ENCODE data around the gene ANKMY2.
"Not testable (repeated sequence)": the region's sequence is repeated elsewhere in the genome, so short reads cannot be mapped to it uniquely, and the experiment has no call there.

Gene ANKMY2

GRCh38 chr7:16684935-16685334, 39.4 kb upstream of the ANKMY2 start:
- Histone ChIP-seq H3K9me2 (replicated peaks; ENCODE audit: control insufficient read depth, low read length) (no peaks in the 10 kb centered on the region), H4K20me1 (ENCODE audit: control insufficient read depth, insufficient read depth, low read depth, low read length) (no peaks in the 10 kb centered on the region), H3F3A (ENCODE audit: control insufficient read depth, insufficient read depth) (no peaks in the 10 kb centered on the region), H3K27ac (ENCODE audit: low read depth, low read length) (peak overlapping the region; percentile 7; the same call in 1 of the 2 replicates), H3K9me3 (ENCODE audit: control insufficient read depth, insufficient read depth, low read length) (no peaks in the 10 kb centered on the region), H3K4me3 (ENCODE audit: low read length) (no peak overlapping the region), H3K27me3 (ENCODE audit: control insufficient read depth, low read length) (no peaks in the 10 kb centered on the region), H3K4me1 (ENCODE audit: control insufficient read depth, low read length) (peaks cover 24% of the 10 kb centered on the region), H3K4me2 (ENCODE audit: low read length) (peak overlapping the region; percentile 25), H3K79me2 (ENCODE audit: control insufficient read depth, low read length) (no peaks in the 10 kb centered on the region), H3K36me3 (ENCODE audit: control insufficient read depth, low read length) (peaks cover 91% of the 10 kb centered on the region)
- TF ChIP-seq CTCF (IDR thresholded peaks at IDR 0.05; ENCODE audit: low read depth, low read length, poor library complexity, severe bottlenecking), result no peak
- TF ChIP-seq EZH2phosphoT487 (IDR thresholded peaks at IDR 0.05; ENCODE audit: borderline replicate concordance, low read length), result no peak

GRCh38 chr7:16678645-16679566, 33.4 kb upstream of the ANKMY2 start:
- not testable (repeated sequence) for H3K27me3 ChIP-seq (ENCODE audit: control insufficient read depth, low read length); H3K27ac ChIP-seq (ENCODE audit: low read depth, low read length); H4K20me1 ChIP-seq (ENCODE audit: control insufficient read depth, insufficient read depth, low read depth, low read length); H3K9me3 ChIP-seq (ENCODE audit: control insufficient read depth, insufficient read depth, low read length); H3K79me2 ChIP-seq (ENCODE audit: control insufficient read depth, low read length); H3K4me1 ChIP-seq (ENCODE audit: control insufficient read depth, low read length); H3K4me2 ChIP-seq (ENCODE audit: low read length); H3K4me3 ChIP-seq (ENCODE audit: low read length); H3F3A ChIP-seq (ENCODE audit: control insufficient read depth, insufficient read depth); H3K9me2 ChIP-seq (replicated peaks; ENCODE audit: control insufficient read depth, low read length)
- peaks cover 86% of the 10 kb centered on the region for H3K36me3 ChIP-seq (ENCODE audit: control insufficient read depth, low read length)

- Histone ChIP-seq H3K27me3 (ENCODE audit: control insufficient read depth, low read length) (no peaks in the 10 kb centered on the region), H3K79me2 (ENCODE audit: control insufficient read depth, low read length) (peaks cover 10% of the 10 kb centered on the region), H3K4me3 (ENCODE audit: low read length) (no peak overlapping the region), H3F3A (ENCODE audit: control insufficient read depth, insufficient read depth) (no peaks in the 10 kb centered on the region), H3K27ac (ENCODE audit: low read depth, low read length) (no peak overlapping the region), H3K36me3 (ENCODE audit: control insufficient read depth, low read length) (peaks cover 78% of the 10 kb centered on the region), H3K9me2 (replicated peaks; ENCODE audit: control insufficient read depth, low read length) (no peaks in the 10 kb centered on the region), H3K4me1 (ENCODE audit: control insufficient read depth, low read length) (no peaks in the 10 kb centered on the region), H3K4me2 (ENCODE audit: low read length) (no peak overlapping the region), H4K20me1 (ENCODE audit: control insufficient read depth, insufficient read depth, low read depth, low read length) (no peaks in the 10 kb centered on the region), H3K9me3 (ENCODE audit: control insufficient read depth, insufficient read depth, low read length) (no peaks in the 10 kb centered on the region)
- no peak for TF ChIP-seq CTCF (IDR thresholded peaks at IDR 0.05; ENCODE audit: low read depth, low read length, poor library complexity, severe bottlenecking)
- no peak for TF ChIP-seq EZH2phosphoT487 (IDR thresholded peaks at IDR 0.05; ENCODE audit: borderline replicate concordance, low read length)
Observed at GRCh38 chr7:16677978-16678494, 32.5 kb upstream of the ANKMY2 start.

- H3K79me2 ChIP-seq (ENCODE audit: control insufficient read depth, low read length), result peaks cover 36% of the 10 kb centered on the region
- TF ChIP-seq EZH2phosphoT487 (IDR thresholded peaks at IDR 0.05; ENCODE audit: borderline replicate concordance, low read length), result no peak
- no peak for TF ChIP-seq CTCF (IDR thresholded peaks at IDR 0.05; ENCODE audit: low read depth, low read length, poor library complexity, severe bottlenecking)
- H3K9me3 ChIP-seq (ENCODE audit: control insufficient read depth, insufficient read depth, low read length), result no peaks in the 10 kb centered on the region
- H3K36me3 ChIP-seq (ENCODE audit: control insufficient read depth, low read length), result peaks cover 77% of the 10 kb centered on the region
- no peak overlapping the region for H3K27ac ChIP-seq (ENCODE audit: low read depth, low read length)
- H3F3A ChIP-seq (ENCODE audit: control insufficient read depth, insufficient read depth), result no peaks in the 10 kb centered on the region; the same call in 1 of the 2 replicates
- no peaks in the 10 kb centered on the region for H4K20me1 ChIP-seq (ENCODE audit: control insufficient read depth, insufficient read depth, low read depth, low read length)
- no peaks in the 10 kb centered on the region for H3K4me1 ChIP-seq (ENCODE audit: control insufficient read depth, low read length)
- no peaks in the 10 kb centered on the region for H3K27me3 ChIP-seq (ENCODE audit: control insufficient read depth, low read length)
- no peak overlapping the region for H3K4me3 ChIP-seq (ENCODE audit: low read length)
- H3K4me2 ChIP-seq (ENCODE audit: low read length), result no peak overlapping the region
- no peaks in the 10 kb centered on the region for H3K9me2 ChIP-seq (replicated peaks; ENCODE audit: control insufficient read depth, low read length)
Observed at GRCh38 chr7:16675277-16675676, 29.7 kb upstream of the ANKMY2 start.

Measured in DOHH2 (cell line).